ENCODE results near the gene IL1RL1.

IL1RL1 gene

DNA sequence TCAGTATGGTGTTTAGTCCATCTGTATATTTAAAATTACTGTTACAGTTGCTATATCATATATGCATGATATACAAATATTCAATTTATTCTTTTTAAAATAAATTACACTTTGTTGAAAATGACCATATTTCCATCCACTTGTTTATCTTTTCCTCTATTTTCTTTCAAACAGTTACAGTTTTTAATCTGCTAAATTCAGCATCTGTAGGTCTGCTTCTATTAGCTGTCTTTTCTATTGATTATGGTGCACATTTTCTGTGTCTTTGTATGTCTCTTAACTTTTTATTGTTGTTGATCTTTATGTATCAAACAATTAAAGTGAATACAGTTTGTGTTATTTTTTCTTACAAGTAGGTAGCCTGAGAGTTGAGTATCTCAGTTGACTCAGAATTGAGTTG is 72.4 kb downstream of the IL1RL1 start:
- no peak for DNase-seq

GRCh38 chr2:102385522-102385921 is 74.2 kb downstream of the IL1RL1 start:
- DNase-seq = no peak

- no peak for DNase-seq
Observed at GRCh38 chr2:102386004-102386403, 74.6 kb downstream of the IL1RL1 start.

DNA sequence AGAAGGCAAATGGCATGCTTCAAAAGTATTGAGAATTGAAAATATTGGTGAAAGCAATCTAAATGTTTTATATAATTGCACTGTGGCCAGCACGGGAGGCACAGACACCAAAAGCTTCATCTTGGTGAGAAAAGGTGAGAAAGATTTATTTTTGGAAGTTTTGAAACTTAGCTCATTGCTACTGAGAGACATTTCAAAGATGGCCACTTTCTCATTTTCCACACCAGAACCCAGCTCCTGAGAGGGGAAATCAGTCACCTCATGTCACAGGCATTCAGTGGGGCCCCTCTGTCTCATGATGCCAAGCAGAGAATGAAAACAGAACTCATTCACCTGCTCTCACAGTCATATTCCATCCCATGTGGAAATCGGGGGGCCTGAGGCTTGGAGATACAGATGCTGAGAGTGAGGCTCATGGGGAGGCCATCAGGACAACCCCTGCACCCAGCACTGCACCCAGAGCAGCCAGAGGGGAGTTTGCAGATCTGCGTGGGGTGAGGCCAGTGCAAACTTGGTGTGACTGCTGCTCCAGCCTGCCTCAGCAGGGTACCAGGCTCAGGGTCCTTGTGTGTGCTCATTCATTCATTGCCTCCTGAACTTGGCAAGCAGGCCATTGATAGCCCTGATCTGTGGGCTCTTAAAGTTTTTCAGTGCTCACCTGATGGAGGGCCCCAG is 75.6 kb downstream of the IL1RL1 start:
- DNase-seq = no peak

DNA sequence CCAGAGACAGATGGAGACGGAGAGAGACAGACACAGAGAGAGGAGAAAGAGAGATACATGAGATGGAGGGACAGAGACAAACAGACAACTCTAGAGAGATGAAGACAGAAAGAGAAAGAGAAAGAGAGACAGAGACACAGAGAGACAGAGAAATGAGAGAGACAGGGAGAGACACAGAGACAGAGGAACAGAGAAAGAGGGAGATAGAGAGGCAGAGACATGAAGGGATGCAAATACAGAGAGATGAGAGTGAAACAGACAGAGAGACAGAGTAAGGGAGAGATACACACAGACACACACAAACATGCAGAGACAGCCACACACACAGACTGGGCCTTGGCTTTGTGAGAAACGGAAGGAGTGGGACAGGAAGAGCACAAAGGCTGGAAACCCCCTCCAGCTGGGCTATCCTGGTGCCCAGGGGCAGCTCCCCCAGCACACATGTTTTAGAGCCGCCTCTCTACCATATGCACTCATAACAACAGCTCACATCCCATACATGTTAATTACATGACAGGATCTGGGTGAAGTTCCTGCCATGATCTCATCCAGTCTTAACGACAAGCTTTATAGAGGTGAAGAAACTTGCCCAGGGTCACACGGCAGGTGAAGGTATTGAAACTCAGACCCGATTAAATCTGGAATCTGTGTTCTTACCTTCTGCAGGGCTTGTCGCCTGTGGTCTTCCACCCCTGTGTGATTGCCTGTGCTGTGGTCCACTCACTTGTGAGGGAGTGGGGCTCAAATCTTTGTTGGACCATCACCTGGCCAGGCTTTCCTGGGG is 76.6 kb downstream of the IL1RL1 start:
- DNase-seq = no peak

- no peak for DNase-seq
Observed at GRCh38 chr2:102391565-102391964, 80.2 kb downstream of the IL1RL1 start.

- no peak for DNase-seq
Observed at GRCh38 chr2:102392096-102392495, 80.7 kb downstream of the IL1RL1 start.

DNA sequence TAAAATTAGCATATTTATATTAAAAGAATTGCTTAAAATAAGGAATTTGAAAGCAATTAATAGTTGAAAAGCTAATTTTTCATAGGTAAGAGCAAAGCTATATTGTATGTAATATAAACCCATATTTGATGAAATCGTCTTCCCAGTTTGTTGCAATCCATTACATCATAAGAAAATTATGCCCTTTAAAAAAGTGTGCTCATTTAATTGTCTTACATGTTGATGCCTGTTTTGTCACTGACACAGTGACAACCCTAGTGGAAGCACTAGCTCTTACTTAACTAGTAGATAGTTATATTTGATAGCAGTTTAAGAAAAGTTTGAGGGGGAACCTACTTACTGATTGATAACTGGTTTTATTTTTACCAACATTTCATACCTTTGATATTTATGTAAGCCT is 81.6 kb downstream of the IL1RL1 start:
- no peak for DNase-seq

GRCh38 chr2:102396012-102396411 is 84.6 kb downstream of the IL1RL1 start:
- DNase-seq = no peak

DNA sequence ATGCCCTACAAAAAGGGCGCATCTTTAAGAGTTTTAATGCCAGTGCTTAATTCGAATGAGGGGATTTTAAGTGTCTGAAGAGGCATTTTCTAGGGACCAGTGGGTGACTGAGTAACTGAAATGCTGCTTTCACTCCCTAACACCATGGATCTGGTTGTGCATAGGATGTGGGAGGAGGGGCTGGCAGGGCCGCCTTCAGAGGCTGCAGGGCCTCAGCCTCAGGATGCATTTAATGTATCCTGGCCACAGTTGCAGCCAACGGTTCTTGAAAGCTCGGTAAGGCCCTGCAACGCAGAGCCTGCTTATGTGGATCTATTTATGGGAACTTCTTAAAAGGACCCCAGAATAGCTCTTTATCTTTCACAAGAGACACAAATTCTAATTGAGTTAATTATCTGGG is 85.8 kb downstream of the IL1RL1 start:
- no peak for DNase-seq

DNA sequence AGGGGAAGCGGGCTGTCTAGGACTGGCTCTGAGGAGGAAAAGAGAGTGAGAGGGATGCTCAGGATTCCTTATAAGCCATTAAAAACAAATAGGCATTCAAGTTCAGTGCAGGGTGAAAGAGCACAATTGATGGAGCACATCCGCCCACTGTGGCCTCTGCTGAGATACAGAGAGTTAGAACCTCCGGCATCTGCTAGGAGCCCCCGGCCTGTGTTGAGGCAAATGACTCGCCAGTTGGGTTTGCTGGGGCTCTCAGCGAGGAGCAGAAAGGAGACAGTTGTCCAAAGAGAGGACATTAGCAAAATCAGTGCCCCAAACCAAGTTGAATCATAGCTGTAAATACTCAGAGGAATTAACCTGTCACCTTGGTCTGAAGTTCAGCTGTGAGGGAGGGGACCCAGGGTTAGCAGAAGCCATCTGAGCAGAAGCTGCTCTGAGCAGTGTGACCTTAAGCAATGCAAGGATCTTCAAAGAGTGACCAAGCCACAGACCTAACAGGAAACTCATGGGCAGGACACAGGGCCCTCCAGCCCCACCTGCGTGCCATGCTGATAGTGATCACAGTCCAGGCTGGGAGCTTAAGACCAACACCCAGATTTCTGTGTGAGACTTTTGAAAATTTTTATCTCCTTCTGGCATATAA is 88.3 kb downstream of the IL1RL1 start:
- no peak for DNase-seq

GRCh38 chr2:102401456-102401855 is 90.1 kb downstream of the IL1RL1 start:
- DNase-seq = no peak

Data from SHP77 treated with DMSO at 0.1 percent for 48 hours (cell line).